GM23338 (cell line): ENCODE measurements around the gene KDM4C. TPM values are rescaled to one million over a fixed set of nuclear protein-coding genes. Genes with fewer than 3 reads are reported as not detected.
A peak's percentile ranks its signal among the peaks of the same experiment; 100 is the strongest.

Source experiments
- ATAC-seq: fragments of 200-7000 bp; cut with Tn5 transposase; 3 replicates; pipeline ENCODE4 v1.9.1; 2020
- DNase-seq: peaks from one replicate; pipeline ENCODE4 v3.0.0-alpha.2; 2015; ENCODE audit warnings: low spot score
- H2AFZ ChIP-seq: fragments of 200-600 bp; sonication (generic); 2 replicates; pipeline ENCODE4 v1.8.0; 2016; ENCODE audit warnings: antibody characterized with exemption, mild to moderate bottlenecking, moderate library complexity
- H3F3A ChIP-seq: fragments of 200-600 bp; sonication (generic); replicated peaks from 2 replicates; pipeline ENCODE4 v1.8.0; 2017; ENCODE audit warnings: antibody characterized with exemption, mixed run types, low read depth
- H3K27ac ChIP-seq: fragments of 200-600 bp; sonication (generic); 2 replicates; pipeline ENCODE4 v1.6.1; 2016; ENCODE audit warnings: low read depth
- H3K27me3 ChIP-seq: fragments of 200-600 bp; sonication (generic); 2 replicates; pipeline ENCODE4 v1.8.0; 2016; ENCODE audit warnings: mild to moderate bottlenecking, mixed run types, moderate library complexity; ENCODE audit not compliant: insufficient read depth
- H3K36me3 ChIP-seq: fragments of 200-600 bp; sonication (generic); 2 replicates; pipeline ENCODE4 v1.8.0; 2016; ENCODE audit warnings: mild to moderate bottlenecking; ENCODE audit not compliant: insufficient read depth
- H3K4me1 ChIP-seq: fragments of 200-600 bp; sonication (generic); 2 replicates; pipeline ENCODE4 v1.8.0; 2016; ENCODE audit warnings: mild to moderate bottlenecking, moderate library complexity; ENCODE audit not compliant: insufficient read depth
- H3K4me2 ChIP-seq: fragments of 200-600 bp; sonication (generic); 2 replicates; pipeline ENCODE4 v1.7.1; 2017; ENCODE audit warnings: mixed run types
- H3K4me3 ChIP-seq: fragments of 200-600 bp; sonication (generic); 2 replicates; pipeline ENCODE4 v1.6.1; 2016; ENCODE audit warnings: mixed run types
- H3K79me2 ChIP-seq: fragments of 200-600 bp; sonication (generic); replicated peaks from 2 replicates; pipeline ENCODE4 v1.8.0; 2017; ENCODE audit warnings: mild to moderate bottlenecking; ENCODE audit not compliant: insufficient read depth
- H3K9me2 ChIP-seq: fragments of 200-600 bp; sonication (generic); 2 replicates; pipeline ENCODE4 v1.8.0; 2017; ENCODE audit not compliant: insufficient read depth
- H4K20me1 ChIP-seq: fragments of 200-600 bp; sonication (generic); replicated peaks from 2 replicates; pipeline ENCODE4 v1.8.0; 2017; ENCODE audit warnings: mild to moderate bottlenecking; ENCODE audit not compliant: insufficient read depth
- H3K27ac Mint-ChIP-seq: 2 replicates; pipeline ENCODE4 v1.8.0; 2020; ENCODE audit warnings: inconsistent platforms, mild to moderate bottlenecking, moderate library complexity, mixed read lengths
- H3K27me3 Mint-ChIP-seq: 3 replicates; pipeline ENCODE4 v1.8.0; 2022; ENCODE audit warnings: low read depth, mild to moderate bottlenecking, moderate library complexity, mixed read lengths, inconsistent platforms; ENCODE audit not compliant: insufficient read depth, poor library complexity
- H3K36me3 Mint-ChIP-seq: 3 replicates; pipeline ENCODE4 v1.8.0; 2021; ENCODE audit warnings: low read depth, mild to moderate bottlenecking, inconsistent platforms, moderate library complexity, mixed read lengths
- H3K4me1 Mint-ChIP-seq: 3 replicates; pipeline ENCODE4 v1.8.0; 2020; ENCODE audit warnings: mild to moderate bottlenecking, inconsistent platforms, mixed read lengths
- H3K4me3 Mint-ChIP-seq: 3 replicates; pipeline ENCODE4 v1.8.0; 2021; ENCODE audit warnings: moderate library complexity, mild to moderate bottlenecking, inconsistent platforms, mixed read lengths
- H3K9me3 Mint-ChIP-seq: 3 replicates; pipeline ENCODE4 v1.8.0; 2020; ENCODE audit warnings: moderate library complexity, mild to moderate bottlenecking, inconsistent platforms, mixed read lengths
- CREB1 ChIP-seq: fragments of 250-450 bp; sonication (Bioruptor Pico); IDR thresholded peaks from 2 replicates; pipeline ENCODE4 v1.5.0; 2020; ENCODE audit warnings: low read depth, mild to moderate bottlenecking, moderate library complexity
- EZH2 ChIP-seq: fragments of 200-600 bp; sonication (generic); IDR thresholded peaks from one replicate; pipeline ENCODE4 v1.8.0; 2017; ENCODE audit warnings: antibody characterized with exemption, mild to moderate bottlenecking, low read depth; ENCODE audit not compliant: unreplicated experiment
- JUNB ChIP-seq: IDR thresholded peaks from one replicate; pipeline ENCODE4 v1.6.1; 2016; ENCODE audit warnings: antibody characterized with exemption; ENCODE audit not compliant: unreplicated experiment
- POLR2AphosphoS5 ChIP-seq: IDR thresholded peaks from 2 replicates; pipeline ENCODE4 v1.6.1; 2016; ENCODE audit warnings: antibody characterized with exemption, low read depth
- ZNF331 ChIP-seq: fragments of 250-450 bp; sonication (Bioruptor Pico); IDR thresholded peaks from 2 replicates; pipeline ENCODE4 v1.5.0; 2020; ENCODE audit warnings: low read depth, mild to moderate bottlenecking, moderate library complexity
- polyA plus RNA-seq: library from polyadenylated mRNA; unstranded; fragments of >200 nt; fragmentation: Nextera tagmentation; extraction: Ambion mirVana; gene quantifications from 2 replicates; pipeline ENCODE4 v1.2.1, GENCODE V29; 2016
- total RNA-seq: library from RNA; depleted of rRNA; stranded (reverse); fragments of >200 nt; shearing (Covaris generic); gene quantifications from 2 replicates; pipeline ENCODE4 v1.2.3, GENCODE V29; 2014
- TF ChIP-seq, protein P1 (sequence below): IDR thresholded peaks from one replicate; pipeline ENCODE4 v1.6.1; 2018; ENCODE audit warnings: antibody characterized with exemption; ENCODE audit not compliant: unreplicated experiment
- TF ChIP-seq, protein P2 (sequence below): fragments of 250-450 bp; sonication (Bioruptor Pico); IDR thresholded peaks from 2 replicates; pipeline ENCODE4 v1.5.0; 2020; ENCODE audit warnings: mild to moderate bottlenecking, moderate library complexity

Gene KDM4C
- total and polyA plus RNA-seq, 2 experiments from 2014 or later = 12.0 to 43.8 TPM

DNA sequence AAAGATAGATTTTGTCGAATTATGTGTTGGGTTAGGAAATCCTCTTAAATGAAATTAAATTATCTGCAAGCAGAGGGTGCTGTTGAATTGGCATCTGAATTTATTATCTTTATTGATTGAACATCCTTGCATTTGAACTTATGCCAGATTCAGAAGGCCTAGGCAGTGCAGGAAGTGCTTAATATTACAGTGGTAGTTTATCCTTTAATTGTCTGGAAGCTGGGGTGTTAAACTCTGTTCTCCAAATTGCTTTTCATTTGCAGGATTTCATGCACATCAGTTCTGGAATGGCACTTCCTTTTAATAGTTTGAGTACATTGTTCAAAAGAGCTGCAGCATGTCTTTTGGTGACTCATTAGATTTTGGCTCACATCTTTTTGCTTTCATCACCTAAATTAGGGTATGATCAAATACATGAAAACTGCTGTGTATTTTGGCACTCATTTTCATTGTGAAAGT is 186.3 kb downstream of the KDM4C start:
- DNase-seq (no peak), ATAC-seq (no peak)
- Mint-ChIP-seq H3K27me3 (peaks cover 4% of the 10 kb centered on the region), H3K4me1 (peaks cover 6% of the 10 kb centered on the region), H3K27ac (no peak overlapping the region), H3K36me3 (peaks cover 9% of the 10 kb centered on the region; the same call in 2 of the 3 replicates), H3K4me3 (no peak overlapping the region), H3K9me3 (peaks cover 13% of the 10 kb centered on the region; the same call in 2 of the 3 replicates)
- no peak overlapping the region for H3K4me3 ChIP-seq
- TF ChIP-seq, protein P1, sequence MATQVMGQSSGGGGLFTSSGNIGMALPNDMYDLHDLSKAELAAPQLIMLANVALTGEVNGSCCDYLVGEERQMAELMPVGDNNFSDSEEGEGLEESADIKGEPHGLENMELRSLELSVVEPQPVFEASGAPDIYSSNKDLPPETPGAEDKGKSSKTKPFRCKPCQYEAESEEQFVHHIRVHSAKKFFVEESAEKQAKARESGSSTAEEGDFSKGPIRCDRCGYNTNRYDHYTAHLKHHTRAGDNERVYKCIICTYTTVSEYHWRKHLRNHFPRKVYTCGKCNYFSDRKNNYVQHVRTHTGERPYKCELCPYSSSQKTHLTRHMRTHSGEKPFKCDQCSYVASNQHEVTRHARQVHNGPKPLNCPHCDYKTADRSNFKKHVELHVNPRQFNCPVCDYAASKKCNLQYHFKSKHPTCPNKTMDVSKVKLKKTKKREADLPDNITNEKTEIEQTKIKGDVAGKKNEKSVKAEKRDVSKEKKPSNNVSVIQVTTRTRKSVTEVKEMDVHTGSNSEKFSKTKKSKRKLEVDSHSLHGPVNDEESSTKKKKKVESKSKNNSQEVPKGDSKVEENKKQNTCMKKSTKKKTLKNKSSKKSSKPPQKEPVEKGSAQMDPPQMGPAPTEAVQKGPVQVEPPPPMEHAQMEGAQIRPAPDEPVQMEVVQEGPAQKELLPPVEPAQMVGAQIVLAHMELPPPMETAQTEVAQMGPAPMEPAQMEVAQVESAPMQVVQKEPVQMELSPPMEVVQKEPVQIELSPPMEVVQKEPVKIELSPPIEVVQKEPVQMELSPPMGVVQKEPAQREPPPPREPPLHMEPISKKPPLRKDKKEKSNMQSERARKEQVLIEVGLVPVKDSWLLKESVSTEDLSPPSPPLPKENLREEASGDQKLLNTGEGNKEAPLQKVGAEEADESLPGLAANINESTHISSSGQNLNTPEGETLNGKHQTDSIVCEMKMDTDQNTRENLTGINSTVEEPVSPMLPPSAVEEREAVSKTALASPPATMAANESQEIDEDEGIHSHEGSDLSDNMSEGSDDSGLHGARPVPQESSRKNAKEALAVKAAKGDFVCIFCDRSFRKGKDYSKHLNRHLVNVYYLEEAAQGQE = no peak
- TF ChIP-seq EZH2 (no peak), ZNF331 (no peak), CREB1 (CRISPR knock-in tag) (no peak), JUNB (no peak), POLR2AphosphoS5 (no peak)
- H3K9me2 ChIP-seq = no peaks in the 10 kb centered on the region
- 0 out of 2 replicates have a peak, but pooled peaks cover 2% of the 10 kb centered on the region for H3K4me1 ChIP-seq
- no peaks in the 10 kb centered on the region for H3K36me3 ChIP-seq
- no peak overlapping the region for H2AFZ ChIP-seq
- no peaks in the 10 kb centered on the region for H3K27me3 ChIP-seq
- H3K27ac ChIP-seq = 0 out of 2 replicates have a peak overlapping the region, but pooled peaks have one; percentile 28
- no peak overlapping the region for H3K4me2 ChIP-seq
- H4K20me1 ChIP-seq = no peaks in the 10 kb centered on the region
- no peaks in the 10 kb centered on the region for H3K79me2 ChIP-seq
- no peaks in the 10 kb centered on the region for H3F3A ChIP-seq

DNA sequence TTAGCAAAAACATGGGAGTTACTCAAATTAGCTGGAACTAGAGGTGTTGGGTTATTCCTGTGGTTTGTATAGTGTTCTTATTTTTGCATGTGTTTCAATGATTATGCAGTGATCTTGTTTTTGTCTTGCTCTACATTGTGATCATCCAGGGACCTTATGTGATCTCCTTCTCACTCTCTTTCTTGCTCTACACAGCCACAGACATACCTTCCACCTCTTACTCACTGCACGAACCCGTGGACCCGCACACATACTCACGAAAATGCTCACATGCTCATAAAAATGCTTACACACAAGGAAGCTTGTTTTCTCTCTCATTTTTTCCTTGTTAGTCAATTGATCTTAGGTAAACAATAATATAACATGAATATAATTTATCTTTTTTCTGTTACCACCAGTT is 187.1 kb downstream of the KDM4C start:
- H3K4me2 ChIP-seq = no peak overlapping the region
- H3K4me1 ChIP-seq = 0 out of 2 replicates have a peak, but pooled peaks cover 2% of the 10 kb centered on the region
- Mint-ChIP-seq H3K36me3 (peaks cover 17% of the 10 kb centered on the region), H3K4me3 (no peak overlapping the region), H3K27me3 (peaks cover 4% of the 10 kb centered on the region), H3K27ac (no peak overlapping the region), H3K9me3 (peaks cover 20% of the 10 kb centered on the region), H3K4me1 (peaks cover 6% of the 10 kb centered on the region)
- no peak overlapping the region for H3K4me3 ChIP-seq
- TF ChIP-seq JUNB (no peak), POLR2AphosphoS5 (no peak)
- TF ChIP-seq, protein P2, sequence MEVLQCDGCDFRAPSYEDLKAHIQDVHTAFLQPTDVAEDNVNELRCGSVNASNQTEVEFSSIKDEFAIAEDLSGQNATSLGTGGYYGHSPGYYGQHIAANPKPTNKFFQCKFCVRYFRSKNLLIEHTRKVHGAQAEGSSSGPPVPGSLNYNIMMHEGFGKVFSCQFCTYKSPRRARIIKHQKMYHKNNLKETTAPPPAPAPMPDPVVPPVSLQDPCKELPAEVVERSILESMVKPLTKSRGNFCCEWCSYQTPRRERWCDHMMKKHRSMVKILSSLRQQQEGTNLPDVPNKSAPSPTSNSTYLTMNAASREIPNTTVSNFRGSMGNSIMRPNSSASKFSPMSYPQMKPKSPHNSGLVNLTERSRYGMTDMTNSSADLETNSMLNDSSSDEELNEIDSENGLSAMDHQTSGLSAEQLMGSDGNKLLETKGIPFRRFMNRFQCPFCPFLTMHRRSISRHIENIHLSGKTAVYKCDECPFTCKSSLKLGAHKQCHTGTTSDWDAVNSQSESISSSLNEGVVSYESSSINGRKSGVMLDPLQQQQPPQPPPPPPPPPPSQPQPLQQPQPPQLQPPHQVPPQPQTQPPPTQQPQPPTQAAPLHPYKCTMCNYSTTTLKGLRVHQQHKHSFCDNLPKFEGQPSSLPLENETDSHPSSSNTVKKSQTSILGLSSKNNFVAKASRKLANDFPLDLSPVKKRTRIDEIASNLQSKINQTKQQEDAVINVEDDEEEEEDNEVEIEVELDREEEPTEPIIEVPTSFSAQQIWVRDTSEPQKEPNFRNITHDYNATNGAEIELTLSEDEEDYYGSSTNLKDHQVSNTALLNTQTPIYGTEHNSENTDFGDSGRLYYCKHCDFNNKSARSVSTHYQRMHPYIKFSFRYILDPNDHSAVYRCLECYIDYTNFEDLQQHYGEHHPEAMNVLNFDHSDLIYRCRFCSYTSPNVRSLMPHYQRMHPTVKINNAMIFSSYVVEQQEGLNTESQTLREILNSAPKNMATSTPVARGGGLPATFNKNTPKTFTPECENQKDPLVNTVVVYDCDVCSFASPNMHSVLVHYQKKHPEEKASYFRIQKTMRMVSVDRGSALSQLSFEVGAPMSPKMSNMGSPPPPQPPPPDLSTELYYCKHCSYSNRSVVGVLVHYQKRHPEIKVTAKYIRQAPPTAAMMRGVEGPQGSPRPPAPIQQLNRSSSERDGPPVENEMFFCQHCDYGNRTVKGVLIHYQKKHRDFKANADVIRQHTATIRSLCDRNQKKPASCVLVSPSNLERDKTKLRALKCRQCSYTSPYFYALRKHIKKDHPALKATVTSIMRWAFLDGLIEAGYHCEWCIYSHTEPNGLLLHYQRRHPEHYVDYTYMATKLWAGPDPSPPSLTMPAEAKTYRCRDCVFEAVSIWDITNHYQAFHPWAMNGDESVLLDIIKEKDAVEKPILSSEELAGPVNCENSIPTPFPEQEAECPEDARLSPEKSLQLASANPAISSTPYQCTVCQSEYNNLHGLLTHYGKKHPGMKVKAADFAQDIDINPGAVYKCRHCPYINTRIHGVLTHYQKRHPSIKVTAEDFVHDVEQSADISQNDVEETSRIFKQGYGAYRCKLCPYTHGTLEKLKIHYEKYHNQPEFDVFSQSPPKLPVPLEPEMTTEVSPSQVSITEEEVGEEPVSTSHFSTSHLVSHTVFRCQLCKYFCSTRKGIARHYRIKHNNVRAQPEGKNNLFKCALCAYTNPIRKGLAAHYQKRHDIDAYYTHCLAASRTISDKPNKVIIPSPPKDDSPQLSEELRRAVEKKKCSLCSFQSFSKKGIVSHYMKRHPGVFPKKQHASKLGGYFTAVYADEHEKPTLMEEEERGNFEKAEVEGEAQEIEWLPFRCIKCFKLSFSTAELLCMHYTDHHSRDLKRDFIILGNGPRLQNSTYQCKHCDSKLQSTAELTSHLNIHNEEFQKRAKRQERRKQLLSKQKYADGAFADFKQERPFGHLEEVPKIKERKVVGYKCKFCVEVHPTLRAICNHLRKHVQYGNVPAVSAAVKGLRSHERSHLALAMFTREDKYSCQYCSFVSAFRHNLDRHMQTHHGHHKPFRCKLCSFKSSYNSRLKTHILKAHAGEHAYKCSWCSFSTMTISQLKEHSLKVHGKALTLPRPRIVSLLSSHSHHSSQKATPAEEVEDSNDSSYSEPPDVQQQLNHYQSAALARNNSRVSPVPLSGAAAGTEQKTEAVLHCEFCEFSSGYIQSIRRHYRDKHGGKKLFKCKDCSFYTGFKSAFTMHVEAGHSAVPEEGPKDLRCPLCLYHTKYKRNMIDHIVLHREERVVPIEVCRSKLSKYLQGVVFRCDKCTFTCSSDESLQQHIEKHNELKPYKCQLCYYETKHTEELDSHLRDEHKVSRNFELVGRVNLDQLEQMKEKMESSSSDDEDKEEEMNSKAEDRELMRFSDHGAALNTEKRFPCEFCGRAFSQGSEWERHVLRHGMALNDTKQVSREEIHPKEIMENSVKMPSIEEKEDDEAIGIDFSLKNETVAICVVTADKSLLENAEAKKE = no peak
- H3K27ac ChIP-seq = no peak overlapping the region
- no peaks in the 10 kb centered on the region for H3K27me3 ChIP-seq
- no peaks in the 10 kb centered on the region for H4K20me1 ChIP-seq
- no peaks in the 10 kb centered on the region for H3K79me2 ChIP-seq
- no peaks in the 10 kb centered on the region for H3K36me3 ChIP-seq
- H3F3A ChIP-seq = no peaks in the 10 kb centered on the region
- no peak for ATAC-seq
- no peaks in the 10 kb centered on the region for H3K9me2 ChIP-seq
- no peak overlapping the region for H2AFZ ChIP-seq
- DNase-seq = no peak
